Measurements from ENCODE around the gene TNRC18. TPM values are rescaled to one million over a fixed set of nuclear protein-coding genes. Genes with fewer than 3 reads are reported as not detected.

Gene TNRC18
- total and polyA plus RNA-seq, 2 of the 8 experiments (the other 6 are each of a cell fraction or from before 2014, with no cell fraction given) = 1.7 to 8.6 TPM

GRCh38 chr7:5428478-5429252, 5.0 kb upstream of the TNRC18 start (continued):
- TF ChIP-seq KDM1A (IDR thresholded peaks at IDR 0.05; ENCODE audit: borderline replicate concordance, low read length) (no peak), HDAC6 (IDR thresholded peaks at IDR 0.05; ENCODE audit: low read depth, low read length) (no peak), CHD1 (IDR thresholded peaks at IDR 0.05; ENCODE audit: low read depth, low read length) (no peak), PHF8 (conservative IDR thresholded peaks at IDR 0.05; ENCODE audit: low read depth, low read length) (no peak), RFX5 (IDR thresholded peaks at IDR 0.05; ENCODE audit: borderline replicate concordance, low read depth, low read length) (no peak), KDM4A (IDR thresholded peaks at IDR 0.05; ENCODE audit: low read depth, low read length, severe bottlenecking) (peak; percentile 6), JUN (IDR thresholded peaks at IDR 0.05; ENCODE audit: low read depth, low read length) (no peak), NRF1 (IDR thresholded peaks at IDR 0.05; ENCODE audit: low read depth, low read length) (no peak), BACH1 (IDR thresholded peaks at IDR 0.05; ENCODE audit: low read length) (no peak), EP300 (IDR thresholded peaks at IDR 0.05; ENCODE audit: borderline replicate concordance in 1 of 2, low read depth in 2 of 2, low read length in 2 of 2) (no peak), EZH2 (IDR thresholded peaks at IDR 0.05; ENCODE audit: low read depth, low read length, severe bottlenecking) (peak; percentile 44), TEAD4 (IDR thresholded peaks at IDR 0.05; ENCODE audit: low read depth, low read length) (no peak), EGR1 (IDR thresholded peaks at IDR 0.05; ENCODE audit: borderline replicate concordance, low read depth, low read length) (no peak), ZNF274 (IDR thresholded peaks at IDR 0.05; ENCODE audit: borderline replicate concordance, extremely low read depth, low read length) (no peak), NANOG (IDR thresholded peaks at IDR 0.05; ENCODE audit: insufficient read depth, low read depth, low read length, poor library complexity, severe bottlenecking) (no peak), ATF3 (IDR thresholded peaks at IDR 0.05; ENCODE audit: insufficient read depth, low read depth, low read length) (no peak), CEBPB (IDR thresholded peaks at IDR 0.05; ENCODE audit: low read depth, low read length) (no peak), SIX5 (IDR thresholded peaks at IDR 0.05; ENCODE audit: low read depth, low read length) (no peak), POLR2A (IDR thresholded peaks at IDR 0.05; ENCODE audit: control extremely low read depth in 1 of 2, low read depth in 2 of 2, low read length in 2 of 2) (0 out of 3 replicates have a peak, but pooled peaks of 1 of the 2 experiments have one; percentile 26)
